Fibroblast of mammary gland (primary cell): ENCODE data around the gene ATG7.
A peak's percentile ranks its signal among the peaks of the same experiment; 100 is the strongest.

ENCODE experiments used
- DNase-seq: peaks from one replicate; pipeline ENCODE4 v3.0.0-alpha.2; 2010; ENCODE audit warnings: low read depth
- H3K4me3 ChIP-seq: 2 replicates; pipeline ENCODE4 v1.5.1; 2011; ENCODE audit warnings: low read depth, mild to moderate bottlenecking, low read length, moderate library complexity; ENCODE audit not compliant: control insufficient read depth
- TF ChIP-seq, protein P1 (sequence below): conservative IDR thresholded peaks from 2 replicates; pipeline ENCODE4 v1.5.1; 2011; ENCODE audit warnings: low read depth, low read length, inconsistent platforms; ENCODE audit not compliant: control insufficient read depth, insufficient read depth

The ATG7 gene

DNA sequence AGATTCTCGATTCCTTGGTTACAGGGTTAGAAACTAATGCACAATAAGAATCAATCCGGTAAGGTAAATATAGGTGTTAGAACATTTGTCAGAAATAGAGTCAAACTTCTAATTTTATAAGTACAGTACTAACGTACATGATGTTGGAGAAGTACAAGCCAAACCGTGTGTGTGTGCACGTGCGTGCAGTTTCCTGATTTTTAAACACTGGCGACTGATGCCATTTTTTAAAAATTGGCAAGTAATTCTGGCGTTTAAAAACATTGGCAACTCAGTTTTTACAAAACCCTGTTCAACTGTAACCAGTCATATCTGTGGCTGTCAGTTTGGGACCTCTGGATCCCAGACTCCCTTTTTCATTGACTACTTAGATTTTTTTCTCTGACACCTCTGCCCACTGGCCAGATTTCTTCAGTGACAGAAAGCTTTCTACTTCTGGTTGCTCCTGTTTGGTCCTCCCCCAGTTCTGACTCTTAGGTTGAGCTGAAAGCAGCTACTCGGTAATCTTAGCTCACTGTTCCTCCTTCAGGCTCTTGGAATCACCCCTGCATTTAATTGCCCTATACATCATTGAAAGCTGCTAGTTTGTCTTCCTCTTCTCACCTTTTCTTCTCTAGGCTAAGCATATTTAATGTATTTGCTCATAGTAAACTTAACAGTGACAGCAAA lies 843 bp downstream of the ATG7 start:
- peak; percentile 15 for DNase-seq
- TF ChIP-seq, protein P1, sequence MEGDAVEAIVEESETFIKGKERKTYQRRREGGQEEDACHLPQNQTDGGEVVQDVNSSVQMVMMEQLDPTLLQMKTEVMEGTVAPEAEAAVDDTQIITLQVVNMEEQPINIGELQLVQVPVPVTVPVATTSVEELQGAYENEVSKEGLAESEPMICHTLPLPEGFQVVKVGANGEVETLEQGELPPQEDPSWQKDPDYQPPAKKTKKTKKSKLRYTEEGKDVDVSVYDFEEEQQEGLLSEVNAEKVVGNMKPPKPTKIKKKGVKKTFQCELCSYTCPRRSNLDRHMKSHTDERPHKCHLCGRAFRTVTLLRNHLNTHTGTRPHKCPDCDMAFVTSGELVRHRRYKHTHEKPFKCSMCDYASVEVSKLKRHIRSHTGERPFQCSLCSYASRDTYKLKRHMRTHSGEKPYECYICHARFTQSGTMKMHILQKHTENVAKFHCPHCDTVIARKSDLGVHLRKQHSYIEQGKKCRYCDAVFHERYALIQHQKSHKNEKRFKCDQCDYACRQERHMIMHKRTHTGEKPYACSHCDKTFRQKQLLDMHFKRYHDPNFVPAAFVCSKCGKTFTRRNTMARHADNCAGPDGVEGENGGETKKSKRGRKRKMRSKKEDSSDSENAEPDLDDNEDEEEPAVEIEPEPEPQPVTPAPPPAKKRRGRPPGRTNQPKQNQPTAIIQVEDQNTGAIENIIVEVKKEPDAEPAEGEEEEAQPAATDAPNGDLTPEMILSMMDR = no peak
- peak overlapping the region; percentile 100 for H3K4me3 ChIP-seq

- no peak for DNase-seq
- no peak overlapping the region for H3K4me3 ChIP-seq
- TF ChIP-seq, protein P1 = no peak
Observed at GRCh38 chr3:11273891-11274291, 1.7 kb downstream of the ATG7 start.

- TF ChIP-seq, protein P1 = no peak
- no peak overlapping the region for H3K4me3 ChIP-seq
- DNase-seq = peak; percentile 4
Observed at GRCh38 chr3:11274566-11275142, 2.5 kb downstream of the ATG7 start.

GRCh38 chr3:11275926-11276325 lies 3.7 kb downstream of the ATG7 start:
- DNase-seq = no peak
- no peak overlapping the region for H3K4me3 ChIP-seq
- TF ChIP-seq, protein P1 = no peak

- TF ChIP-seq, protein P1 = no peak
- no peak for DNase-seq
- H3K4me3 ChIP-seq = no peak overlapping the region
Observed at GRCh38 chr3:11276901-11277300, 4.7 kb downstream of the ATG7 start.

- H3K4me3 ChIP-seq = no peak overlapping the region
- TF ChIP-seq, protein P1 = no peak
- peak; percentile 45 for DNase-seq
Observed at GRCh38 chr3:11282250-11283138, 10.3 kb downstream of the ATG7 start.
